Right lobe of liver (tissue), 6 donors: Measurements from ENCODE around the gene SLC32A1. TPM values are rescaled to one million over a fixed set of nuclear protein-coding genes. Genes with fewer than 3 reads are reported as not detected.

Experiments used
- ATAC-seq, 4 donors: fragments of 200-7000 bp; cut with Tn5 transposase; one replicate each; pipeline ENCODE4 v1.9.1; 2020; ENCODE audit warnings: mild to moderate bottlenecking in 4 of 4, moderate library complexity in 4 of 4
- DNase-seq, 3 donors: peaks; one replicate each; pipeline ENCODE4 v3.0.0-alpha.2; 2020
- H3K27ac ChIP-seq, 3 donors: fragments of 200-600 bp; one replicate each; pipeline ENCODE4 v1.8.0; 2022
- H3K27me3 ChIP-seq, 2 donors: fragments of 200-600 bp; one replicate each; pipeline ENCODE4 v1.8.0; 2022
- H3K36me3 ChIP-seq, 4 donors: fragments of 200-600 bp; sonication (generic) in 1 of 4; one replicate each; pipeline versions ENCODE4 v1.5.1 to v1.8.0; 2017 to 2022; ENCODE audit warnings: control low read depth in 1 of 4
- H3K4me1 ChIP-seq, 4 donors: fragments of 200-600 bp; sonication (generic) in 1 of 4; one replicate each; pipeline versions ENCODE4 v1.5.1 to v1.8.0; 2017 to 2022; ENCODE audit warnings: control low read depth in 1 of 4
- H3K4me3 ChIP-seq, 3 donors: fragments of 200-600 bp; one replicate each; pipeline ENCODE4 v1.8.0; 2022
- H3K9me3 ChIP-seq, 4 donors: fragments of 200-600 bp; sonication (generic) in 1 of 4; one replicate each; pipeline versions ENCODE4 v1.5.1 to v1.8.0; 2017 to 2022; ENCODE audit warnings: control low read depth in 1 of 4
- POLR2A ChIP-seq: fragments of 450-650 bp; IDR thresholded peaks from one replicate; pipeline ENCODE4 v1.6.1; 2017; ENCODE audit warnings: antibody characterized with exemption, mild to moderate bottlenecking
- WGBS: methylation state at CpG from one replicate; pipeline ENCODE4 v1.1.6; 2018; ENCODE audit warnings: low coverage, low lambda C conversion rate; ENCODE audit not compliant: insufficient coverage; ENCODE audit errors: missing lambda C conversion rate; 5-methylcytosine and 5-hydroxymethylcytosine counted together
- intact Hi-C, 2 donors: fragments of 100-400 bp; cut with DNase I; formaldehyde crosslinking; loops; one replicate each; pipeline versions ENCODE4 v1.11.2 to v1.14.1; 2022
- total RNA-seq, 6 experiments: library from RNA; depleted of rRNA in 2 of 6; stranded (reverse); fragments of >200 nt in 2 of 6; fragmentation: NEBNext Ultra II Directional in 3 of 6; extraction: Animal tissue kit (Norgen Biotek cat#: 25700) in 3 of 6; gene quantifications; one replicate each; pipeline versions ENCODE4 v1.1.0 to v1.2.4, GENCODE V29; 2016 to 2023
- TF ChIP-seq, protein P1 (sequence below), 4 donors: fragments of 200-600 bp in 3 of 4; fragments of 450-650 bp in 1 of 4; IDR thresholded peaks; one replicate each; pipeline versions ENCODE4 v1.5.1 to v1.8.0; 2016 to 2022; ENCODE audit warnings: antibody characterized with exemption in 4 of 4, mild to moderate bottlenecking in 2 of 4
- donor health status: DM: no; HTN: yes; CAD: no.
- donor health status: DM: no; HTN: no; CAD: no.
- donor health status: DM: no; HTN: no; CAD: no.
- donor health status: DM: no; HTN: yes; CAD: no.
- donor health status: DM: no; HTN: yes; CAD: no.

Gene SLC32A1
- total RNA-seq, 6 experiments from 2014 or later: not detected

DNA sequence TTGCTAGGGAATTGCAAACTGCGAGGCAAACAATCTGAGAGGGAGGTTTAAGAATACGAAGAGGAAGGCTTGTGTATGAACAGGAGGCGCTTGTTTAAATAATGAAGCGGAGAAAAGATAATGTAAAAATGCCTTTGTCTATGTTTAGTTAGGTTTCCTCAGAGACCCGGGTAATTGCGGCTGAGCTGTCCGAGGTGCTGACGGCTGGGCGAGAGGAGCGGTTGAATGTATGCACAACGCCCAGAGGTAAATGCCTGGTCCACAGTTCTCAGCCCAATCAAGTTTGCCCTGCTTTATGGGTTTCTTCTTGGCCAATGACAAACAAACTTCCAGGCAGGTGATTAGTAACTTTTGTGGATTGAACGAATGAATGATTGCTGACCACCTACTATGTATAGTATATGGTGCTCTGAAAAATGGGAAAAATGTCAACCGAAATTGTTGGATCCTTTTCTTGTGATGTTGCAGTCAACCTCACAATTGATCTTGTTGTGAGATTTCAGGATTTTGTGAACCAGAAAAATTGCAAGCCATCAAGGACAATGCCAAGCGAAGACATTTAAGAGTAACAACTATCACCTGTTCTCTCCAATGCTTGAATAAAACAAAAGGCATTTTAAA is 38.3 kb upstream of the SLC32A1 start:
- no peak for TF ChIP-seq POLR2A
- TF ChIP-seq, protein P1, sequence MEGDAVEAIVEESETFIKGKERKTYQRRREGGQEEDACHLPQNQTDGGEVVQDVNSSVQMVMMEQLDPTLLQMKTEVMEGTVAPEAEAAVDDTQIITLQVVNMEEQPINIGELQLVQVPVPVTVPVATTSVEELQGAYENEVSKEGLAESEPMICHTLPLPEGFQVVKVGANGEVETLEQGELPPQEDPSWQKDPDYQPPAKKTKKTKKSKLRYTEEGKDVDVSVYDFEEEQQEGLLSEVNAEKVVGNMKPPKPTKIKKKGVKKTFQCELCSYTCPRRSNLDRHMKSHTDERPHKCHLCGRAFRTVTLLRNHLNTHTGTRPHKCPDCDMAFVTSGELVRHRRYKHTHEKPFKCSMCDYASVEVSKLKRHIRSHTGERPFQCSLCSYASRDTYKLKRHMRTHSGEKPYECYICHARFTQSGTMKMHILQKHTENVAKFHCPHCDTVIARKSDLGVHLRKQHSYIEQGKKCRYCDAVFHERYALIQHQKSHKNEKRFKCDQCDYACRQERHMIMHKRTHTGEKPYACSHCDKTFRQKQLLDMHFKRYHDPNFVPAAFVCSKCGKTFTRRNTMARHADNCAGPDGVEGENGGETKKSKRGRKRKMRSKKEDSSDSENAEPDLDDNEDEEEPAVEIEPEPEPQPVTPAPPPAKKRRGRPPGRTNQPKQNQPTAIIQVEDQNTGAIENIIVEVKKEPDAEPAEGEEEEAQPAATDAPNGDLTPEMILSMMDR (IDR thresholded peaks at IDR 0.05): no peak
- ATAC-seq (peak in 3 of 4 donors; percentile 56 to 65 (median 57)), DNase-seq (peak in 2 of 3 donors; percentile 50 to 61)
- H3K27ac ChIP-seq: no peak overlapping the region
- H3K27me3 ChIP-seq: no peaks in the 10 kb centered on the region
- no peaks in the 10 kb centered on the region for H3K36me3 ChIP-seq
- no peaks in the 10 kb centered on the region for H3K4me1 ChIP-seq
- no peak overlapping the region for H3K4me3 ChIP-seq
- WGBS: 10% methylated on average over 14 of the region's 14 CpGs
- intact Hi-C loops: no loop called here
- no peaks in the 10 kb centered on the region for H3K9me3 ChIP-seq

DNA sequence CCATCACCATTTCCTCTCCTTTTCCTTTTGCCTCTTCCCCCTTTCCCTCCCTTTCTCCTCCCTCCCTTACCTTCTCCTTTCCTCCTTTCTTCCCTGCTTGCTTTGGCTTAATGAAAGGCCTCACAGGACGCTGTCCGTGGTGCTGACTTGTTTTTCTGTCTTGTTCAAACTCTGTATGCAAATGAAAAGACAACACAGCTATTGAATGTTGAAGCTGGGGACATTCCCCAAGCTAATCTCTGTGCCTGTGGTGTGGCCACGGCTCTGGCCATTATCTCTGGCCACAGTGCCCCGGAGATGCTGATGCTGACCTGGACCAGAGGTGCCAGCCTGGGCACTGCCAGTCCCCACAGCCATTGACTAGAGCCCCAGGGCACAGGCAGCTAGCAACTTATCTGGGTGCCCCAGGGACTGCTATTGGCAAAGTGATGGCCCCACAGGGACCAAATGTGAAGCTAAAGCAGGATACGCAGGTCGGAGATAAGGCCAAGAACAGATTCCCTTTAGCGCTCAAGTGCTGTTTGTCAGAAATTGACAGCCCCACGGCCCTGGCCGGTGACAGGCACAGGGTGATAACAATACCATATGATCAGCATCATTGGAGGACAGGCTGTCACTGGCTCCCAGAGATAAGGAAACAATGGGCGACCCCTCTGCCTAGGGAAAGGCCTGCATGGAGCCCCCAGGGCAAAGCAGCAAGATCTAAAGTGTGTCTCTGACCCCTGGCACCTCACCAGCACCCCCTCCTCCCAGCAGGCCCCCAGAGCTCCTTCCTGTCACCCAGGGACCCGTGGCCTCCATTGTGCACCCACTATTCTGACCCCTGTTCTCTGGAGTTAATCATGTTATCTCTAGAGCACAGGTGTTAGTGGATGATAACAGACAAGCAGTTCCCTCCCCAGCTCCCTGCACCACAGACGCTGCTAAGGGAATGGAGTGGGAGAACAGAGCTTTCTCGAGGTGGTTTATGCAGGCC is 31.6 kb upstream of the SLC32A1 start:
- peak; percentile 31 to 58 (median 54) for DNase-seq
- intact Hi-C loops: no loop called here
- TF ChIP-seq POLR2A: no peak
- TF ChIP-seq, protein P1 (IDR thresholded peaks at IDR 0.05): no peak

DNA sequence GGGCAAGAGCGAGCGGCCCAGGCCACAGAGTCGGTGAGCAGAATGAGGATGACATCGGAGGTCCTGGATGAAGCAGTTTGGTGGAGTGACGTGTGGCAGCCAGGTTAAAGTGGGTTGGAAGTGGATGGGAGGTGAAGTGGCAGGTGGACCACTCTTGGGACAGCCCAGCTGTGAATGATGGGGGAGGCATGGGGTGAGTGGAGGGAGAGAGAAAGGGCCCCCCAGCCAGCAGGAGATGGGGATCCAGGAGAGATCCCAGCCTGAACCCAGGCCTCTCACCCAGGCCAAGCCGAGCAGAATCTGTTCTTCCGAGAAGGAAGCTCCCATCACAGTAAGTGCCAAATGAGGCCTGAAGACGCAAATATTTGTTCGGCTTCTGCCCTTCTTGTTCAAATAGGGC is 27.0 kb upstream of the SLC32A1 start:
- no peaks in the 10 kb centered on the region for H3K27me3 ChIP-seq
- 47% methylated on average over 8 of the region's 9 CpGs for WGBS

More for the DNA sequence above, 31.6 kb upstream of the SLC32A1 start:
- Histone ChIP-seq H3K27me3 (no peaks in the 10 kb centered on the region), H3K4me1 (no peaks in the 10 kb centered on the region), H3K4me3 (no peak overlapping the region), H3K9me3 (no peaks in the 10 kb centered on the region), H3K27ac (no peak overlapping the region), H3K36me3 (no peaks in the 10 kb centered on the region)
- ATAC-seq: peak in 3 of 4 donors; percentile 35 to 66 (median 60)
- 8% methylated on average over 10 of the region's 13 CpGs for WGBS

DNA sequence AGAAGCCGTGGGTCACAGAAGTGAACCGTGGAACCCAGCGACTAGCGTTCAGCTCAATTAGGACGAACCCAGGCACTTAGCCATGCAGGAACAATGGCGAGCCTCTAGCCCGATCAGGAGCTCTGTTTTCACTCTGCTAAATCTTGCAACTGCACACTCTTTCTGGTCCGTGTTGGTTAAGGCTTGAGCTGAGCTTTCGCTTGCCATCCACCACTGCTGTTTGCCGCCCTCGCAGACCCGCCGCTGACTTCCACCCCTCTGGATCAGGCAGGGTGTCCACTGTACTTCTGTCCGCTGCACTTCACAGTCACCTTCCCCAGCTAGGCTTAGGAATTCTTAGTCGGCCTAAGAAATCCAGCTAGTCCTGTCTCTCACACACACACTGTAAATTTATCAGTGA is 25.7 kb upstream of the SLC32A1 start:
- ATAC-seq: no peak
- H3K27me3 ChIP-seq: no peaks in the 10 kb centered on the region

More for the DNA sequence above, 27.0 kb upstream of the SLC32A1 start:
- no peaks in the 10 kb centered on the region for H3K4me1 ChIP-seq
- no peaks in the 10 kb centered on the region for H3K9me3 ChIP-seq
- DNase-seq: no peak
- intact Hi-C loops: no loop called here
- no peak for TF ChIP-seq POLR2A
- TF ChIP-seq, protein P1 (IDR thresholded peaks at IDR 0.05): no peak
- no peak overlapping the region for H3K4me3 ChIP-seq
- H3K27ac ChIP-seq: no peak overlapping the region
- no peaks in the 10 kb centered on the region for H3K36me3 ChIP-seq
- no peak for ATAC-seq

More for the DNA sequence above, 25.7 kb upstream of the SLC32A1 start:
- H3K36me3 ChIP-seq: no peaks in the 10 kb centered on the region
- no peaks in the 10 kb centered on the region for H3K4me1 ChIP-seq
- H3K27ac ChIP-seq: no peak overlapping the region
- no peaks in the 10 kb centered on the region for H3K9me3 ChIP-seq
- no peak for DNase-seq
- TF ChIP-seq, protein P1 (IDR thresholded peaks at IDR 0.05): no peak
- TF ChIP-seq POLR2A: no peak
- no peak overlapping the region for H3K4me3 ChIP-seq
- intact Hi-C loops: no loop called here
- 52% methylated on average over 7 of the region's 15 CpGs for WGBS
